ENCODE measurements around the gene SRRM1.

The SRRM1 gene

GRCh38 chr1:24606296-24606605 is 36.9 kb upstream of the SRRM1 start:
- no peak for TF ChIP-seq CTCF (IDR thresholded peaks at IDR 0.05; ENCODE audit: borderline replicate concordance, control extremely low read depth, extremely low read depth, insufficient read depth, missing control alignments)
- in situ Hi-C loops (cut with MboI; ENCODE audit: low sequenced_read_pairs, unreplicated experiment): no loop called here
- no peak for DNase-seq (ENCODE audit: low spot score)

- TF ChIP-seq CTCF (IDR thresholded peaks at IDR 0.05; ENCODE audit: borderline replicate concordance, control extremely low read depth, extremely low read depth, insufficient read depth, missing control alignments): no peak
- DNase-seq (ENCODE audit: low spot score): no peak
- in situ Hi-C loops (cut with MboI; ENCODE audit: low sequenced_read_pairs, unreplicated experiment): no loop called here
These were observed 36.5 kb upstream of the SRRM1 start for GRCh38 chr1:24606621-24607020.

GRCh38 chr1:24609949-24610517 is 33.1 kb upstream of the SRRM1 start:
- TF ChIP-seq CTCF (IDR thresholded peaks at IDR 0.05; ENCODE audit: borderline replicate concordance, control extremely low read depth, extremely low read depth, insufficient read depth, missing control alignments): no peak
- DNase-seq (ENCODE audit: low spot score): no peak
- in situ Hi-C loops (cut with MboI; ENCODE audit: low sequenced_read_pairs, unreplicated experiment): no loop called here

GRCh38 chr1:24619376-24619775 is 23.7 kb upstream of the SRRM1 start:
- in situ Hi-C loops (cut with MboI; ENCODE audit: low sequenced_read_pairs, unreplicated experiment): no loop called here
- no peak for DNase-seq (ENCODE audit: low spot score)
- no peak for TF ChIP-seq CTCF (IDR thresholded peaks at IDR 0.05; ENCODE audit: borderline replicate concordance, control extremely low read depth, extremely low read depth, insufficient read depth, missing control alignments)

- DNase-seq (ENCODE audit: low spot score): no peak
- in situ Hi-C loops (cut with MboI; ENCODE audit: low sequenced_read_pairs, unreplicated experiment): no loop called here
- no peak for TF ChIP-seq CTCF (IDR thresholded peaks at IDR 0.05; ENCODE audit: borderline replicate concordance, control extremely low read depth, extremely low read depth, insufficient read depth, missing control alignments)
These were observed 22.4 kb upstream of the SRRM1 start for GRCh38 chr1:24620678-24621077.

- no peak for DNase-seq (ENCODE audit: low spot score)
- in situ Hi-C loops (cut with MboI; ENCODE audit: low sequenced_read_pairs, unreplicated experiment): no loop called here
- no peak for TF ChIP-seq CTCF (IDR thresholded peaks at IDR 0.05; ENCODE audit: borderline replicate concordance, control extremely low read depth, extremely low read depth, insufficient read depth, missing control alignments)
These were observed 22.0 kb upstream of the SRRM1 start for GRCh38 chr1:24621121-24621520.

GRCh38 chr1:24622218-24622617 is 20.9 kb upstream of the SRRM1 start:
- DNase-seq (ENCODE audit: low spot score): no peak
- no peak for TF ChIP-seq CTCF (IDR thresholded peaks at IDR 0.05; ENCODE audit: borderline replicate concordance, control extremely low read depth, extremely low read depth, insufficient read depth, missing control alignments)
- in situ Hi-C loops (cut with MboI; ENCODE audit: low sequenced_read_pairs, unreplicated experiment): no loop called here

Data from GM13976 (cell line).